CD4-positive, alpha-beta T cell treated with Interleukin-4 for 1 hour (primary cell): ENCODE data around the gene STX3.
A peak's percentile ranks its signal among the peaks of the same experiment; 100 is the strongest.
"Not testable (repeated sequence)": the region's sequence is repeated elsewhere in the genome, so short reads cannot be mapped to it uniquely, and the experiment has no call there.

Source experiments
- DNase-seq, 2 donors: peaks; one replicate each; pipeline ENCODE4 v3.0.0-alpha.2; 2020 to 2022

The STX3 gene

GRCh38 chr11:59759900-59760299 lies 4.7 kb downstream of the STX3 start:
- DNase-seq, result no peak

- DNase-seq, result no peak
Measured at GRCh38 chr11:59760771-59761170, 5.6 kb downstream of the STX3 start.

DNA sequence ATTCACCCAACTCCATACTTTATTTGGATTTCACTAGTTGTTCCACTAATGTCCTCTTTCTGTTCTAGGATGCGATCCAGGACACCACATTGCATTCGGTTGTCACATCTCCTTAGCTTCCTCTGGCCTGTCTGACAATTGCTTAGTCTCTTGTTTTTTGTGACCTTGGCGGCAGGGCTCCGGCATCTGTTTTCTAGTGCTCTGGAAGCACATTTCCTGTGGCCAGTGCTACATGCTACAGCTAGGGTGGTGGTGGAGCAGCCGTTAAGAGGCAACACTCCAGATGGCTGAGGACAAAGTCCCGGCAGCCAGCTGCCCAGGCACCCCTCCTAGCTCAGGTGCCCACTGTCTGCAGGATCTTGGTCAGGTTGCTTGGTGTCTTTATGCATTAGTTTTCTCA lies 6.8 kb downstream of the STX3 start:
- DNase-seq, result no peak

DNA sequence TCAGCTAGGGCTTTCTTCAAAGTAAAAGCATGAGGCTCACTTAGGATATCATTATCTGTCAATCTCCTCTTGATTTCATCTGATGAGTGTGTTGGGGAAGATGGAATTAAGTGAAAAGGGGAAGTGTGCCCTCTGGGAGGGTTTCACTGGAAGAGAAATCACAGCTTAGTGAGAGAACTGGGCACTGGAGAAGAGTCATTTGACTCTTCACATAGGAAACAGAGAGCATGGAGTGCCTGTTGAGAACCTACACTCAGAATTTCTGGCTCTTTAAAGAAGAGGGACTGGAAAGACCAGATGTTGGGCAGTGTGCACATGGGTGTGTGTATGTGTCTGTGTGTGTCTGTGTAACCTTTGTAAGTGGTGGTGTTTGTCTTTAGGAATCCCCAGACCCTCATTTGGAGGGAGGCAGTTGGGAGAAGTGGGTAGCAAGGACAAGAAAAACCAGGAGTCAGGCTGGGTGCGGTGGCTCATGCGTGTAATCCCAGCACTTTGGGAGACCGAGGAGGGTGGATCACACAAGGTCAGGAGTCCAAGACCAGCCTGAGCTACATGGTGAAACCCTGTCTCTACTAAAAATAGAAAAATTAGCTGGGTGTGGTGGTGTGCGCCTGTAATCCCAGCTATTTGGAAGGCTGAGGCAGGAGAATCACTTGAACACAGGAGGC lies 10.0 kb downstream of the STX3 start:
- DNase-seq, result no peak

DNA sequence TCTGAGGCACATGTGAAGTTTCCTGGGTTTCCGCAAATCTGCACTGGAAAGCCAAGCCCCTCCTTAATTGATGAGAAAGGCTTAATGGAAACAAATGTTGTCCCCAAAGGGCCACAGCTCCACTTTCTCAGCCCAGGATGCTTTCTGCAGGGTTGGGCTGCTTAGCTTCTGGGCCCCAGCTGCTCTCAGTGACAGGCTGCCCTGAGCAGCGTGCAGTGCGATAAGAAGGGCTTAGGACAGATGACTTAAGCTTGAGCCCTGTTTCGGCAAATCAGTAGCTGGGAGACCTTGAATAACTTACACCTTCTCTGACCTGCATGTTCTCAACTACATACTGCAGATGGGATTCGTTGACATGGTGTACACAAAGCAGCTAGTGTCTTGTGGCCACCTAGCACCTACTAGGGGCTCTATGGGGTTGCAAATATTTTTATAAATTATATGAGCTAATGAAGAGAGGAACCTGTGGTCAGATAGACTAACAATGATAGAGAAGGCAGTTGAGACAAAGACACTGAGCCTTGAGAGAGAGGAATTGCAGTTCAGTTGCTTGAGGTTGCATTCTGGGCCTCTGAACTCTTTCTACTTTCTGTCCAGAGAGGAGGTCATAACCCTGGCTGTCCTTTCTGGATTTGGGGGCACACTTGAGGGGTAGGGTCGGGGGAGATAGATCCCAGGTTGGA lies 11.5 kb downstream of the STX3 start:
- DNase-seq, result no peak

- DNase-seq, result peak in 1 of 2 donors; percentile 42
Measured at GRCh38 chr11:59767225-59767611, 12.0 kb downstream of the STX3 start.

DNA sequence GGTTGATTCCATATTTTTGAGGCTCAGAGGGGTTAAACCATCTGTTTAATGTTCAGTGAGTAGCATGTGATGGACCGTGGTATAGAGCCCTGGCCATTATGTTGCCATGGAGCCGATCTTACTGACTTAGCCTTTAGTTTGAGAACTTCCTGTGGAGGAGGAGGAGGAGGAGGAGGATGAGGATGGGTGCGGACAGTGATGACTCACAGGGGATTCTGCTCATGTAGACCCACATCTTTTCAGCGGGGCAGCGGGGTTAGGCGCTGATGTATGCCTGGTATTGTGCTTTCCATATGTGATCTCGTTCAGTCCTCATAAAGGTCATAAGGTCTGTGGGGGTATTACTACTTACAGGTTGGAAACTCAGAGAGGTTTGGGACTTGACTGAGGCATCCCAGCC lies 13.9 kb downstream of the STX3 start:
- DNase-seq, result no peak

GRCh38 chr11:59769828-59770227 lies 14.7 kb downstream of the STX3 start:
- DNase-seq, result no peak

DNA sequence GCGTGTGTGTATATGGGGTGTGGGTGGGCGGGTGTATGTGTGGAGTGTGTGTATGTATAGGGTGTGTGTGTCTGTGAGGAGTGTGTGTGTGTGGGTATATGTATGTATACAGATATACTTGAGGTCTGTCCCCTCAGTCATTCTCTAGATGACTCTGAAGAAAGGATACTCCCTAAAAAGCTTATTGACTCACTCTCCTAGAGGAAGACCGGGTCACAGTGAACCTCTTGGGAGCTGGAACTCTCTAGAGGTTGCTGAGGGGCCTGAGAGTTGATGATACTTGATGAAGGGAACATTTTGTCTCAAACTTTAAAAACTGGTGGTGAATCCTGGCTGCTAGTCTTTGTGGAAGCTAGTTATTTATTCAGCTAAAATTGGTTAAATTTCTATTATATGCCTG lies 15.1 kb downstream of the STX3 start:
- DNase-seq, result no peak

- DNase-seq, result no peak
Measured at GRCh38 chr11:59770869-59771268, 15.7 kb downstream of the STX3 start.

- DNase-seq, result no peak
Measured at GRCh38 chr11:59771605-59772004, 16.4 kb downstream of the STX3 start.

GRCh38 chr11:59773083-59773440 lies 17.9 kb downstream of the STX3 start:
- DNase-seq, result peak in 1 of 2 donors; percentile 16

DNA sequence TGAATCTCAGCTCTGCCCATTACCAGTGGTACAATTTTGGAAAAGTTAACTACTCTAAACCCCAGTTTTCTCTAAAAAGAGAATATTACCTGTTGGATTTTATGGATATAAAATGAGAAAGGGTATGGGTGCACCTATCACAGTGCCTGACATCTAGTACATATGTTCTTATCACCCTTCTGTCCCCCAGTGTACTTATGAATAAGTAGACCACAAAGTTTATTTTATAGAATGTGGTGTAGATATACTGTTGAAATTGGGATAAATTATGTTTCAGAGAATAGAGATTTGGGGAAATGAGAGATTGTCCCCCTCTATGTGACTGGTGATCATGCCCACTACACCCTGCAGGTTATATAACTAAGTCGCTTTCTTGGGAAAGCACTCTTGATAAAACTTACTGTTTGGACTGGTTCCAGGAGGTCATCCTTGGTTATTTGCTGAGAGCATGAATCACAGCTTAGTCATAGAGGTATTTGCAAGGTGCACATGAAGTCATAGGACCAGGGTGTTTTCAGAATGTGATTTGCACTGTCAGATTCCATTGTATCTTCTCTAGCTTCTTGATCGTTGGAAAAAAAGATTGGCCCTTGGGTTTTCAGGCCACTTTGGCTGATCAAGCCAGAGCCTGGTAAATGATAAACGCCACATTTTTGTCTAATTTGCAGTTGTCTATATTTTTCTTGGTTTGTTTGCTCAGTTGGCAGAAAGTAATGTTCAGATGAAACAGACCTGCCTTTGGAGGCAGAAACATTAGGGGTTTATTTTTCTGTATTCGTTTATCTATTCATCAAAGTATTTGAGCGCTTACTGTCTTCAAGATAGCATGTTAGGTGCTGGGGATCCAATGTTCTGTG lies 21.3 kb downstream of the STX3 start:
- DNase-seq, result no peak

GRCh38 chr11:59777104-59777503 lies 21.9 kb downstream of the STX3 start:
- DNase-seq, result no peak

DNA sequence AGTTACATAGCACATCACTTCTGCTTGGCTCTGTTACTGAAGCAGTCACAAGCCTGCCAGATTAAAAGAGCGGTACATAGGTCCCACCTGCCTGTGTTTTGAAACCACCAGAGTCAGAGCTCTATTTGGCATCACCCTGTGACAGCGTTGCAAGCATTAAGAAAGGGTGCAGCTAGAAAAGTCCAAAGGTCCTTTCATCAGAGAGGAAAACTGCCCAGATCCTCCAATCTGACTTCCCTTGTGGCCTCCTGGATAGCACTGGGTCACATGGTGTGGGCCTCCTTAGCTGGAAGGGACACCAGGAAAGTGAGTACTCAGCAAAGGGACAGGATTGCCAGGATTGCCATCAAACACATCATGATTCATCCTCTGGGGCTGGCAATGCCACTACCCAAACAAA lies 22.9 kb downstream of the STX3 start:
- no peak for DNase-seq

DNA sequence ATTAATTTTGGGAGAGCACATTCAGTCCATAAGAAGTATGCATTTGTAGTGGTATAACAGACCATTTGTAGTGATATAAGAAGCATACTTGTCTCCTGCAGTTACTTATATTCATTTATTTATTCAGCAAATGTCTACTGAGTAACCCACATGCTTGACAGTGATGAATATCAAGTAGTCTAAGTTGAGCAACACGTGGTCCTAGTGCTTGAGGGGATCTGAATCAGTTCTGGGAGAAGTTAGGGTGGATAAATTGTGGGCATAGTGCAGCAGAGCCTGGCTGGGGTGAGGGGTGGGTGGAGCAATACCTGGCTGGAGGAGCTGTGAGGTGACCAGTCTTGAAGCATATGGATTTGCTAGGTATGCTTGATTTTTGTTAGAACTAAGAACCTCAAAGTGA lies 24.3 kb downstream of the STX3 start:
- DNase-seq, result no peak

DNA sequence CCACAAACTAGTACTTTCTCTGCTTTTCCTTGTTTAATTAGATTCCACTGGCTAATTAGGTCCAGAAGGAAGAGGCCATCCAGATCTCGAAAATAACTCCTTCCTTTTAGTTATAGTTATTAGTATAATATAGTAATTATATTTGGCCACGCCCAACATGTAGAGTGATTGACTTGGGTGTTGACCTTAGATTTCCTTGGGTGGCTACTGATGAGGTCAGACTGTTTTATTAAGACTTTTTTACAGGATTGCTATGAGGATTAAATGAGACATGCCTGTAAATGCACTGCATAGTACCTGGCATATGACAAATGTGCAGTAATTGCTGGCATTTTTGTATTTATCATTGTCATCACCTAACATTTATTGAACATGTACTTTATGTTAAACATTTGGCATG lies 26.9 kb downstream of the STX3 start:
- DNase-seq, result no peak

DNA sequence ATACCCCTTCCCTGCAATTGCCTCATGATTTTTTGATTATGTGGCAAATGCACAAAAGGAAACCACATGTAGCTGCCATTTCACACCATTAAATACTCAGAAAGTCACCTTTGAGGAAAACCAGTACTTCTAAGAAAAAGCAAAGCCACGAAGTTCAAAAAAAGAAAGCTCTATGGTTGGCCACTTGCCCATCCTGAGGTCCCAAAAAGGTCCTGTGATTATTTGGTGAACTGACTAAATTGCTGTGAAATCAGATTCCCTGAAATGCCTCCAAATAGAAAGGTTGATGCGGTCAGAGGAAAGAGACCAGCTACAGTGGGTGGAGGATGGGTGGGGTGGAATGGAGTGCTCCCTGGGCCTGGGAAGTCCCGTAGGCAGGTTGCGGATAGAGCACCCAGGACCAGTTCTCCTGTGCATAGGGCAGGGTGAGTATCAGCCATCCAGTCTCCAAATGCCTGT lies 28.5 kb downstream of the STX3 start:
- peak in 1 of 2 donors; percentile 13 for DNase-seq

- DNase-seq, result not testable (repeated sequence)
Measured at GRCh38 chr11:59784441-59784840, 29.3 kb downstream of the STX3 start.

DNA sequence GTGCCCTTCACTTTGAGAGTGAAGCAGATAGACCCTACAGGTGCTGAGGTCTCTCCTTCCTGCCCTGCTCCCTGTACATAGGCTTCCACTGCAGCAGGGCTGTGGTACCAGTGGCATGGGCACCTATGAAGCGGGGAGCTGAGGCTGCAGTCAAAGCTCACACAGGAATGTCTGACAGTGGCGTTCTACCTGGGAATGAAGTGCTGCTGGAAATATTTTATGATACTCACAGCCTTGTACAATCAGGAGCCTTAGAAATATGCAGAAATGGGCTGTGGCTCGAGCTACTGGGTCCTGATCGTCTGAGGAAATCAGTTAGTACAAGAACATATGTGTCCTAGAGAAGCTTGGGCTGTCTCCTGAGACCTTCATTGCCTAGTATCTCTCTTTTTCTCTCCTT lies 30.6 kb downstream of the STX3 start:
- DNase-seq, result no peak

- DNase-seq, result no peak
Measured at GRCh38 chr11:59787255-59787588, 32.0 kb downstream of the STX3 start.

DNA sequence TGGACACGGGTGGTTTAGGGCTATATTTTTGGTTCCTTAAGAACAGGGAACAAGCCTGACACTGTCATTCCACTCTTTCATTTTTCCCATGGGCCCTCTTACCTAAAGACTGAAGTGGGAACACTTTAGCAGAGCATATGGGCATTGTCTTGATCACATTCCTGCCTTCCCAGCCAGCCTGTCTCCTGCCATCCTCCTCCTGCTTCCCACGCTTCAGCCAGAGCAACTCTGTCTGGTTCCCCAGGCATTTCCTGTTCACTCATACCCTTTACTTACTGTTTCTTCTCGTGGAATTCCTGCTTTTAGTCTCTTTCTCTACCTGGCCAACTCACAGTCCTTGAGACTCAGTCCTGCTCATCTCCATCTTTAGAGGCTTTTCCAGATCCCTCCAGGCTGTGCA lies 32.6 kb downstream of the STX3 start:
- no peak for DNase-seq

DNA sequence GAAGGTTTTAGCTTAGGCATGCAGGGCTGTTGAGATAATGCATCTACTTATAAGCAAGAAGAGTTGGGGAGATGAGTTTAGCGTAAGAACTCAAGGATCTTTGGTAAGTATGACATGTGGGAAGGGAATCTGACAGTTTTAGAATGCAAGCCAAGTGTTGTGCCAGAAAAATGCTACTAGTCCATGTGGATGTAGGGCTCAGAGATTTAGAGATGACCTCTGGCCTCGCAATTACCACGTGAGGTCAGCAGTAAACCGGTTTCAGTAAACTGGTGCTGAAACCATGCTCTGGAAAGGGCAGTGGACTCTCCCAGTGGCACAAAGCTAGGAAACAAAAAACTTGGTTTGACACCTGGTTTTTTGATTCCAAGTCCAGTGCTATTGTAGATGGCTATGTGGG lies 36.5 kb downstream of the STX3 start:
- no peak for DNase-seq

- no peak for DNase-seq
Measured at GRCh38 chr11:59792507-59792906, 37.3 kb downstream of the STX3 start.
